ENCODE results near the gene ACOX1. TPM values are rescaled to one million over a fixed set of nuclear protein-coding genes. Genes with fewer than 3 reads are reported as not detected.

Gene ACOX1
- total and polyA plus RNA-seq, 9 donors, result 10.6 to 53.0 (median 39.4) TPM

- Histone ChIP-seq H3K4me1 (ENCODE audit: insufficient read depth) (peaks cover 1% of the 10 kb centered on the region), H3K4me3 (no peak overlapping the region), H3K27ac (no peak overlapping the region), H3K27me3 (no peaks in the 10 kb centered on the region), H3K9me3 (no peaks in the 10 kb centered on the region), H3K36me3 (no peaks in the 10 kb centered on the region)
- 87 to 89% (median 87%) methylated on average over 6 of the region's 6 CpGs for WGBS, 3 donors
- intact Hi-C loops (cut with DNase I), result no loop called here
- DNase-seq, result no peak
- TF ChIP-seq POLR2A (IDR thresholded peaks at IDR 0.05) (no peak), CTCF (IDR thresholded peaks at IDR 0.05) (no peak), EP300 (IDR thresholded peaks at IDR 0.05) (no peak)
Observed at GRCh38 chr17:75965468-75965867, 13.5 kb downstream of the ACOX1 start.

GRCh38 chr17:75959839-75960511 lies 19.0 kb downstream of the ACOX1 start:
- peaks cover 1% of the 10 kb centered on the region for H3K4me1 ChIP-seq (ENCODE audit: insufficient read depth)
- H3K36me3 ChIP-seq, result no peaks in the 10 kb centered on the region
- no peak for TF ChIP-seq EP300 (IDR thresholded peaks at IDR 0.05)
- no peak for TF ChIP-seq CTCF (IDR thresholded peaks at IDR 0.05)
- no peak for TF ChIP-seq POLR2A (IDR thresholded peaks at IDR 0.05)
- H3K9me3 ChIP-seq, result no peaks in the 10 kb centered on the region
- intact Hi-C loops (cut with DNase I), result no loop called here
- WGBS, 3 donors, result 93 to 96% (median 94%) methylated on average over 11 of the region's 11 CpGs
- H3K27ac ChIP-seq, result no peak overlapping the region
- H3K27me3 ChIP-seq, result no peaks in the 10 kb centered on the region
- DNase-seq, result no peak
- no peak overlapping the region for H3K4me3 ChIP-seq

GRCh38 chr17:75959051-75959838 lies 19.7 kb downstream of the ACOX1 start:
- H3K36me3 ChIP-seq, result no peaks in the 10 kb centered on the region
- WGBS, 3 donors, result 25 to 33% (median 31%) methylated on average over 8 of the region's 8 CpGs
- intact Hi-C loops (cut with DNase I), result no loop called here

More at GRCh38 chr17:75959051-75959838, 19.7 kb downstream of the ACOX1 start:
- Histone ChIP-seq H3K27me3 (no peaks in the 10 kb centered on the region), H3K4me3 (no peak overlapping the region), H3K4me1 (ENCODE audit: insufficient read depth) (peaks cover 1% of the 10 kb centered on the region), H3K27ac (no peak overlapping the region), H3K9me3 (no peaks in the 10 kb centered on the region)
- TF ChIP-seq CTCF (IDR thresholded peaks at IDR 0.05) (no peak), EP300 (IDR thresholded peaks at IDR 0.05) (no peak), POLR2A (IDR thresholded peaks at IDR 0.05) (no peak)
- no peak for DNase-seq
